A549 (cell line): ENCODE measurements around the gene ARHGDIB.

ENCODE experiments used
- EHF ChIP-seq: fragments of 250-450 bp; sonication (Bioruptor Pico); IDR thresholded peaks from 2 replicates; pipeline ENCODE4 v1.5.0; 2020; ENCODE audit warnings: mild to moderate bottlenecking
- ESRRA ChIP-seq: fragments of 150-350 bp; IDR thresholded peaks from 2 replicates; pipeline ENCODE4 v1.6.1; 2014; ENCODE audit warnings: mild to moderate bottlenecking, low read length, borderline replicate concordance
- FOXS1 ChIP-seq: fragments of 250-450 bp; sonication (Bioruptor Pico); IDR thresholded peaks from 2 replicates; pipeline ENCODE4 v1.5.0; 2020; ENCODE audit warnings: mild to moderate bottlenecking, moderate library complexity
- MAFK ChIP-seq: fragments of 450-650 bp; IDR thresholded peaks from 2 replicates; pipeline ENCODE4 v1.6.1; 2014; ENCODE audit not compliant: partially characterized antibody
- POLR2A ChIP-seq: IDR thresholded peaks from 2 replicates; pipeline ENCODE4 v1.6.1; 2012; ENCODE audit warnings: mild to moderate bottlenecking, low read length
- TP53 ChIP-seq: fragments of 250-450 bp; sonication (Bioruptor Pico); IDR thresholded peaks from 2 replicates; pipeline ENCODE4 v1.5.0; 2021; ENCODE audit warnings: mild to moderate bottlenecking, moderate library complexity
- ZFP36 ChIP-seq: fragments of 450-650 bp; IDR thresholded peaks from 2 replicates; pipeline ENCODE4 v1.6.1; 2014; ENCODE audit warnings: borderline replicate concordance; ENCODE audit not compliant: partially characterized antibody
- TF ChIP-seq, protein P1 (sequence below): fragments of >200 bp; sonication (Bioruptor Twin); formaldehyde crosslinking; IDR thresholded peaks from 3 replicates; pipeline ENCODE4 v1.5.1; 2016
- TF ChIP-seq, protein P2 (sequence below): fragments of >200 bp; sonication (Bioruptor Twin); formaldehyde crosslinking; IDR thresholded peaks from 3 replicates; pipeline ENCODE4 v1.6.1; 2016

DNA sequence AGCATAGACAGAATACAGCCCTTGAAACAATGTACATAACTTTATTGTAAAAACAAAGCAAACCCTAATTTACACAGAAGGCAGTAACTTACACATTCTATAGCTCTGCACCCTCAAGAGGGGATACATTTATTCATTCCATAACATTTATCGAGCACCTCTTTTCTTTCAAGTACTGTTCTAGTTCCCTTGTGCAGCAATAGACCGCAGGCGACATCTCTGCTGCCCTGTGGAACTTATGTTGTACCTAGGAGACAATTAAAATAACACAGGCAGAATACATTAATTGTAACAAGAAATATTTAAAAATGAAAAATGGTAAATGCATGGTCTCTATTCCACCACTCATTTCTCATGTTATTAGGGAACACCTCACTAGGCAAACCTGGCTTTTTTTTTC lies 1.4 kb upstream of the ARHGDIB start:
- TF ChIP-seq, protein P1, sequence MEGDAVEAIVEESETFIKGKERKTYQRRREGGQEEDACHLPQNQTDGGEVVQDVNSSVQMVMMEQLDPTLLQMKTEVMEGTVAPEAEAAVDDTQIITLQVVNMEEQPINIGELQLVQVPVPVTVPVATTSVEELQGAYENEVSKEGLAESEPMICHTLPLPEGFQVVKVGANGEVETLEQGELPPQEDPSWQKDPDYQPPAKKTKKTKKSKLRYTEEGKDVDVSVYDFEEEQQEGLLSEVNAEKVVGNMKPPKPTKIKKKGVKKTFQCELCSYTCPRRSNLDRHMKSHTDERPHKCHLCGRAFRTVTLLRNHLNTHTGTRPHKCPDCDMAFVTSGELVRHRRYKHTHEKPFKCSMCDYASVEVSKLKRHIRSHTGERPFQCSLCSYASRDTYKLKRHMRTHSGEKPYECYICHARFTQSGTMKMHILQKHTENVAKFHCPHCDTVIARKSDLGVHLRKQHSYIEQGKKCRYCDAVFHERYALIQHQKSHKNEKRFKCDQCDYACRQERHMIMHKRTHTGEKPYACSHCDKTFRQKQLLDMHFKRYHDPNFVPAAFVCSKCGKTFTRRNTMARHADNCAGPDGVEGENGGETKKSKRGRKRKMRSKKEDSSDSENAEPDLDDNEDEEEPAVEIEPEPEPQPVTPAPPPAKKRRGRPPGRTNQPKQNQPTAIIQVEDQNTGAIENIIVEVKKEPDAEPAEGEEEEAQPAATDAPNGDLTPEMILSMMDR, result no peak
- TF ChIP-seq, protein P2, sequence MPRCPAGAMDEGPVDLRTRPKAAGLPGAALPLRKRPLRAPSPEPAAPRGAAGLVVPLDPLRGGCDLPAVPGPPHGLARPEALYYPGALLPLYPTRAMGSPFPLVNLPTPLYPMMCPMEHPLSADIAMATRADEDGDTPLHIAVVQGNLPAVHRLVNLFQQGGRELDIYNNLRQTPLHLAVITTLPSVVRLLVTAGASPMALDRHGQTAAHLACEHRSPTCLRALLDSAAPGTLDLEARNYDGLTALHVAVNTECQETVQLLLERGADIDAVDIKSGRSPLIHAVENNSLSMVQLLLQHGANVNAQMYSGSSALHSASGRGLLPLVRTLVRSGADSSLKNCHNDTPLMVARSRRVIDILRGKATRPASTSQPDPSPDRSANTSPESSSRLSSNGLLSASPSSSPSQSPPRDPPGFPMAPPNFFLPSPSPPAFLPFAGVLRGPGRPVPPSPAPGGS, result no peak
- TF ChIP-seq ZFP36 (no peak), EHF (CRISPR knock-in tag) (no peak), FOXS1 (CRISPR knock-in tag) (no peak), POLR2A (no peak), ESRRA (no peak), TP53 (CRISPR knock-in tag) (no peak), MAFK (no peak)
